ENCODE data around the gene TBR1.
A peak's percentile ranks its signal among the peaks of the same experiment; 100 is the strongest.

The TBR1 gene

DNA sequence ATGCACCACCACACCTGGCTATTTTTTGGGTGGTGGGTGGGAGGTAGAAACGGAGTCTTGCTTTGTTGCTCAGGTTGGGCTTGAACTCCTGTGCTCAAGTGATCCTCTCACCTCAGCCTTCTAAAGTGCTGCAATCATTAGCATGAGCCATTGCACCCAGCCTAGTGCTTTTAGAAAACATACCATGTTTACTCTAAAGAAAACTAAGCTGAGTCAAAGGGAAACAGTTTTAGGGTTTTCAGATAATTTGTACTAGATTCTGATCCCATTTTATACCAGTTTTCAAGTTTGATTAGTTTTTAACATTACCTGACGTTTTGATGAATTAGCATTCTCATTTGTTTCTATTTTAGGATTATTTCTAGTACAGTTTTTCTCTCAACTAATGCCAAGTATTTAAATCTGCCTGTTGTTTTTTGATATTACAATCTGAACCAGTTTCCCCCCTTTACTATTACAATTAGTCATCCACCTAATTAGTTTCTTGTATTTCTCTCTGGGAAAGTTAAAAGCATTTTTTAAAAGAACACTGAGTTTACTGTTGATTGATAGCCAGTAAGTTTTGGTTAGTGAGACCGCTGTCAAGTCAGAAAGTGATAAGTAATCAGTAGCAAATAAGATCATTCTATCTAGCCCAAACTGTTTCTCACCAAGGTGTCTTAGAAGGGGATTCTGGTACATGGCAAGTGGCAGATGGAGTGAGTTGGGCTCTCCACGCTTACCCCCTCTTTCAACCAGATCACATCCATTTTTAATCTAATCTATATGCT lies 24.2 kb upstream of the TBR1 start:
- no peak overlapping the region for H3K4me3 ChIP-seq (replicated peaks in 1 of 2; ENCODE audit: low read depth in 2 of 2, low read length in 2 of 2)
- TF ChIP-seq, protein P1, sequence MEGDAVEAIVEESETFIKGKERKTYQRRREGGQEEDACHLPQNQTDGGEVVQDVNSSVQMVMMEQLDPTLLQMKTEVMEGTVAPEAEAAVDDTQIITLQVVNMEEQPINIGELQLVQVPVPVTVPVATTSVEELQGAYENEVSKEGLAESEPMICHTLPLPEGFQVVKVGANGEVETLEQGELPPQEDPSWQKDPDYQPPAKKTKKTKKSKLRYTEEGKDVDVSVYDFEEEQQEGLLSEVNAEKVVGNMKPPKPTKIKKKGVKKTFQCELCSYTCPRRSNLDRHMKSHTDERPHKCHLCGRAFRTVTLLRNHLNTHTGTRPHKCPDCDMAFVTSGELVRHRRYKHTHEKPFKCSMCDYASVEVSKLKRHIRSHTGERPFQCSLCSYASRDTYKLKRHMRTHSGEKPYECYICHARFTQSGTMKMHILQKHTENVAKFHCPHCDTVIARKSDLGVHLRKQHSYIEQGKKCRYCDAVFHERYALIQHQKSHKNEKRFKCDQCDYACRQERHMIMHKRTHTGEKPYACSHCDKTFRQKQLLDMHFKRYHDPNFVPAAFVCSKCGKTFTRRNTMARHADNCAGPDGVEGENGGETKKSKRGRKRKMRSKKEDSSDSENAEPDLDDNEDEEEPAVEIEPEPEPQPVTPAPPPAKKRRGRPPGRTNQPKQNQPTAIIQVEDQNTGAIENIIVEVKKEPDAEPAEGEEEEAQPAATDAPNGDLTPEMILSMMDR (IDR thresholded peaks at IDR 0.05; ENCODE audit: low read depth, low read length): no peak
- no peak for DNase-seq (ENCODE audit: low read depth in 2 of 2)

DNA sequence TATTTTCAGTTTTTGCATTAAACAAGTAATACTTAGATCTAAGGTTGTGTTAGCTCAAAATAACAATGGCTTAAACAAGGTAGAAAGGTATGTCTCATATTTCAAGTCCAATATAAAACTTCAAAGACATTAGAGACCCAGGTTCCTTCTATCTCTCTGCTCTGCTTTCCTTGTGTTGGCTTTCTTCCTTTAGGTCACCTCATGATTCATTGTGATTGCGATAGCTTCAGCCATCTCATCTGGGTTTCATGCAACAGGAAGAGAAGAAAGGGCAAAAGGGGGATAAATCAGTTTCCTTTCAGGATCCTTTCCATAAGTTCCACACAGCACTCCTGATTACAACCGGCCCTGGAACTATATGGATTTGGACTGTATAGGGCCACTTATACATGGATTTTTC lies 16.0 kb upstream of the TBR1 start:
- H3K4me3 ChIP-seq (replicated peaks in 1 of 2; ENCODE audit: low read depth in 2 of 2, low read length in 2 of 2): no peak overlapping the region
- peak in 1 of 2 donors; percentile 68 for DNase-seq (ENCODE audit: low read depth in 2 of 2)
- TF ChIP-seq, protein P1 (IDR thresholded peaks at IDR 0.05; ENCODE audit: low read depth, low read length): no peak

DNA sequence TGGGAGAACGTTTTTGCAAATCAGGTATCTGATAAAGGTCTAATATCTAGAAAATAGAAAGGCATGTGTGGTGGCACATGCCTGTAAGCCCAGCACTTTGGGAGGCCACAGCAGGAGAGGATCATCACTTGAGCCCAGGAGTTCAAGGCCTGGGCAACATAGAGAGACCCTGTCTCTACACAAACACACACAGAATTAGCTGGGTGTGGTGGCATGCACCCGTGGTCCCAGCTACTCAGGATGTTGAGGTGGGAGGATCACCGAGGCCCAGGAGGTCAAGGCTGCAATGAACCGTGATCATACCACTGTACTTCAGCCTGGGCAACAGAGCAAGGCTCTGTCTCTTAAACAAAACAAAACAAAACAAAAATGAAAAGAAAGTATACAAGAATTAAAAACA lies 13.8 kb upstream of the TBR1 start:
- no peak for DNase-seq (ENCODE audit: low read depth in 2 of 2)
- H3K4me3 ChIP-seq (replicated peaks in 1 of 2; ENCODE audit: low read depth in 2 of 2, low read length in 2 of 2): no peak overlapping the region
- TF ChIP-seq, protein P1 (IDR thresholded peaks at IDR 0.05; ENCODE audit: low read depth, low read length): no peak

DNA sequence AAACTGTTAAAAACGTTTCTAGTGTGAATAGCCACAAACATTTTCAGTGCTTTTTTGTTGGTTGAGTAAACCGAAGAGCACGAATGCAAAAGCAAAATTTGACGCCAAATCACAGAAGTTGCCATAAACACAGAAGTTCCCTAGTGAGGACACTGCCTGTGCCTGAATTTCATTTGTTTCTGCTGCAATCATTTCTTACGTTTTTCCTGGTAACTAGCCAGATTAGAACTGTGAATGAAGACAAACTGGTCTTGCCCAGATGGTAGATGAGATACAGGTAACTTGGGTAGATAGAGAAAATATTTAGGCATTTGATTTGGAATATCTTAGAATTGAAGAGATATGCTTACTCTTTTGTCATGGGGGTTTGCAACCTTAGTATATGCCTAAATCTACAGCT lies 9.8 kb upstream of the TBR1 start:
- DNase-seq (ENCODE audit: low read depth in 2 of 2): no peak
- no peak overlapping the region for H3K4me3 ChIP-seq (replicated peaks in 1 of 2; ENCODE audit: low read depth in 2 of 2, low read length in 2 of 2)

DNA sequence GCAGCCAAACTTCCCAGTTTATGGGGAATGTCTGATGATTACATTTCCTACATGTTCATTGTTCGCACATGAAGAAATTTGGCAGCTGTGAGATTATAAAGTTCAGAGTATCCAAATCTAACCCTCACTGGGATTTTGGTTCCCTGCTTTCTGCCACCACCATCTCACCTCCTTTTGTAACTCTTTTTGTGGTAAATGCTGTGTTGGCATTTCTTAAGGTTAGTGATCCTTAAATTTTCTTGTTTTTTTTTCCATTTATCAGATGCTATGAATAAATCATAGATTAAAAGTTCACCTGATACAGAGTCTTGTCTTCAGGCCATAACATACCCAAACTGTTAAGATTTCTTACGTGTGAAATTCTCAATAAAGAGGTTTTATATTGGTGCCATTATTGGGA lies 8.5 kb upstream of the TBR1 start:
- TF ChIP-seq, protein P1 (IDR thresholded peaks at IDR 0.05; ENCODE audit: low read depth, low read length): no peak
- no peak for DNase-seq (ENCODE audit: low read depth in 2 of 2)
- H3K4me3 ChIP-seq (replicated peaks in 1 of 2; ENCODE audit: low read depth in 2 of 2, low read length in 2 of 2): no peak overlapping the region

More for the DNA sequence above, 9.8 kb upstream of the TBR1 start:
- TF ChIP-seq, protein P1 (IDR thresholded peaks at IDR 0.05; ENCODE audit: low read depth, low read length): no peak

DNA sequence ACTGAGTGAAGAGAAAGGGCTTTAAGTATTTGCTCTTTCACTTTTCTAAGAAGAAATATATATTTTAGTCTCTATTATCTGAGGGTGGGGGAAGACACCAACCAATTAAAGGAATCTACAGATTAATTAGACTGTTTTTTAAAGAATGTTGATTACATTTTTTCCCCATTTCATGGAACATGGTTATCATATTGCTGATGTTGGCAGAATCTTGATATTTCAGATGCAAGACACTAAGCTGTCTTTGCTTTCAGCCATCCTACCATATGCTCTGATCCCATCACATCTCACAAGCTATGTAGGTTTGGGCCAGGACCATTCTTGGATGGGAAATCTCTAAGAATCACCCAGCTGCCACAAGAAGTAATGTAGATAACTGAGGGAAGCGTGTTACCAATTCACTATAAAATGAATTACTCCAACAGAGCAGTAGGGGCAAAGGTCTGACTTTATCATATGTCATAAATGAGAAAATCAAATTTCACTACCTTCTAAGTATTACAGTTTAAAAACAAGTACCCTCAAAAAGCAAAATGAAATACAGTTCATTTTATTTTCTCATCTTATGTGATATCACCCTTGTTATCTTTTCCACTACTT lies 6.7 kb upstream of the TBR1 start:
- TF ChIP-seq, protein P1 (IDR thresholded peaks at IDR 0.05; ENCODE audit: low read depth, low read length): no peak
- DNase-seq (ENCODE audit: low read depth in 2 of 2): no peak
- no peak overlapping the region for H3K4me3 ChIP-seq (replicated peaks in 1 of 2; ENCODE audit: low read depth in 2 of 2, low read length in 2 of 2)
